GM19324 (cell line): Measurements from ENCODE around the gene OVCH2.
"Not testable (repeated sequence)": the region's sequence is repeated elsewhere in the genome, so short reads cannot be mapped to it uniquely, and the experiment has no call there.

Experiments
- ATAC-seq: cut with Tn5 transposase; IDR thresholded peaks from one replicate; pipeline ENCODE4 v1.9.1; 2021; ENCODE audit warnings: mild to moderate bottlenecking, moderate library complexity; ENCODE audit not compliant: unreplicated experiment, low FRiP score

Gene OVCH2

GRCh38 chr11:7672276-7672959 lies 33.9 kb downstream of the OVCH2 start:
- no peak for ATAC-seq

- no peak for ATAC-seq
These were observed 34.7 kb downstream of the OVCH2 start for GRCh38 chr11:7671347-7672215.

- ATAC-seq = no peak
These were observed 35.6 kb downstream of the OVCH2 start for GRCh38 chr11:7670641-7671040.

- no peak for ATAC-seq
These were observed 37.4 kb downstream of the OVCH2 start for GRCh38 chr11:7668911-7669310.

GRCh38 chr11:7668464-7668863 lies 37.8 kb downstream of the OVCH2 start:
- ATAC-seq = no peak

- ATAC-seq = no peak
These were observed 38.8 kb downstream of the OVCH2 start for GRCh38 chr11:7667460-7667859.

GRCh38 chr11:7666292-7666866 lies 39.9 kb downstream of the OVCH2 start:
- ATAC-seq = no peak

- ATAC-seq = peak; percentile 96
These were observed 40.6 kb downstream of the OVCH2 start for GRCh38 chr11:7665473-7666291.

- ATAC-seq = no peak
These were observed 41.4 kb downstream of the OVCH2 start for GRCh38 chr11:7664867-7665266.

GRCh38 chr11:7663531-7663930 lies 42.7 kb downstream of the OVCH2 start:
- not testable (repeated sequence) for ATAC-seq

GRCh38 chr11:7657306-7658025 lies 48.8 kb downstream of the OVCH2 start:
- ATAC-seq = no peak

GRCh38 chr11:7656704-7657103 lies 49.6 kb downstream of the OVCH2 start:
- no peak for ATAC-seq

- ATAC-seq = no peak
These were observed 50.7 kb downstream of the OVCH2 start for GRCh38 chr11:7655253-7656217.

- ATAC-seq = no peak
These were observed 52.0 kb downstream of the OVCH2 start for GRCh38 chr11:7654195-7654705.

GRCh38 chr11:7651700-7652099 lies 54.6 kb downstream of the OVCH2 start:
- ATAC-seq = no peak

- ATAC-seq = no peak
These were observed 55.1 kb downstream of the OVCH2 start for GRCh38 chr11:7651140-7651551.

GRCh38 chr11:7648264-7648663 lies 58.0 kb downstream of the OVCH2 start:
- ATAC-seq = no peak

- no peak for ATAC-seq
These were observed 59.4 kb downstream of the OVCH2 start for GRCh38 chr11:7646866-7647265.

GRCh38 chr11:7645206-7645605 lies 61.1 kb downstream of the OVCH2 start:
- no peak for ATAC-seq
